GM18498 (cell line): ENCODE results near the gene PLEKHA3.
A peak's percentile ranks its signal among the peaks of the same experiment; 100 is the strongest.
"Not testable (repeated sequence)": the region's sequence is repeated elsewhere in the genome, so short reads cannot be mapped to it uniquely, and the experiment has no call there.

Source experiments
- ATAC-seq: cut with Tn5 transposase; IDR thresholded peaks from one replicate; pipeline ENCODE4 v1.9.1; 2021; ENCODE audit warnings: mild to moderate bottlenecking, moderate library complexity; ENCODE audit not compliant: unreplicated experiment

Gene PLEKHA3

GRCh38 chr2:178480227-178481181 lies at the start of gene PLEKHA3:
PLEKHA3 (plus strand) TSS chr2:178480457; CDS start chr2:178480870, 413 bp downstream.
- peak; percentile 75 for ATAC-seq

- no peak for ATAC-seq
Observed at GRCh38 chr2:178436662-178437061, 43.6 kb upstream of the PLEKHA3 start.

GRCh38 chr2:178441426-178441825 lies 38.8 kb upstream of the PLEKHA3 start:
- no peak for ATAC-seq

- ATAC-seq, result no peak
Observed at GRCh38 chr2:178448968-178449661, 31.1 kb upstream of the PLEKHA3 start.

- ATAC-seq, result peak; percentile 8
Observed at GRCh38 chr2:178449700-178450523, 30.3 kb upstream of the PLEKHA3 start.

GRCh38 chr2:178450524-178450773 lies 29.8 kb upstream of the PLEKHA3 start:
- peak; percentile 55 for ATAC-seq

- peak; percentile 88 for ATAC-seq
Observed at GRCh38 chr2:178450774-178451525, 29.3 kb upstream of the PLEKHA3 start, which contains the start of the genes PJVK and PRKRA. PJVK (plus strand) TSS chr2:178451378; CDS start chr2:178453410, 2,032 bp downstream. PRKRA (minus strand) TSS chr2:178451175; CDS start chr2:178451030, 145 bp downstream.

- no peak for ATAC-seq
Observed at GRCh38 chr2:178452334-178452733, 27.9 kb upstream of the PLEKHA3 start.

GRCh38 chr2:178452870-178453269 lies 27.4 kb upstream of the PLEKHA3 start:
- no peak for ATAC-seq

- ATAC-seq, result no peak
Observed at GRCh38 chr2:178455947-178456346, 24.3 kb upstream of the PLEKHA3 start.

- ATAC-seq, result no peak
Observed at GRCh38 chr2:178457390-178457886, 22.8 kb upstream of the PLEKHA3 start.

- no peak for ATAC-seq
Observed at GRCh38 chr2:178469219-178469849, 10.9 kb upstream of the PLEKHA3 start.

- ATAC-seq, result not testable (repeated sequence)
Observed at GRCh38 chr2:178471313-178471712, 8.9 kb upstream of the PLEKHA3 start.

GRCh38 chr2:178473373-178473772 lies 6.9 kb upstream of the PLEKHA3 start:
- no peak for ATAC-seq

- no peak for ATAC-seq
Observed at GRCh38 chr2:178473931-178474330, 6.3 kb upstream of the PLEKHA3 start.

- ATAC-seq, result no peak
Observed at GRCh38 chr2:178474560-178474959, 5.7 kb upstream of the PLEKHA3 start.

- no peak for ATAC-seq
Observed at GRCh38 chr2:178476477-178476876, 3.8 kb upstream of the PLEKHA3 start.

GRCh38 chr2:178477443-178478129 lies 2.7 kb upstream of the PLEKHA3 start:
- ATAC-seq, result no peak

- no peak for ATAC-seq
Observed at GRCh38 chr2:178478130-178478438, 2.2 kb upstream of the PLEKHA3 start.
